CD4-positive, alpha-beta T cell (primary cell): ENCODE data around the gene TSPAN1. TPM values are rescaled to one million over a fixed set of nuclear protein-coding genes. Genes with fewer than 3 reads are reported as not detected.

Experiments used
- ATAC-seq: fragments of 200-7000 bp; cut with Tn5 transposase; one replicate; pipeline ENCODE4 v1.10.0; 2022; ENCODE audit warnings: mild to moderate bottlenecking; ENCODE audit not compliant: poor library complexity
- CTCF ChIA-PET: fragments of 350-600 bp; sonication (Branson Sonifier 250); formaldehyde crosslinking; loops from one replicate; lab custom pipeline; 2021; ENCODE audit warnings: antibody characterized with exemption, inconsistent platforms; lab: Charles Lee
- POLR2A ChIA-PET: fragments of 350-600 bp; sonication (Branson Sonifier 250); formaldehyde crosslinking; loops from one replicate; lab custom pipeline; 2021; ENCODE audit warnings: antibody characterized with exemption, inconsistent platforms; lab: Charles Lee
- DNase-seq, 14 experiments: peaks; one replicate each; pipeline ENCODE4 v3.0.0-alpha.2; 2013 to 2020; ENCODE audit warnings: mixed read lengths in 2 of 14
- H3K27ac ChIP-seq, 2 donors: one replicate each; pipeline versions ENCODE4 v1.5.1 to v1.7.0; 2013; ENCODE audit warnings: low read length in 2 of 2, low read depth in 1 of 2, mild to moderate bottlenecking in 1 of 2
- H3K27me3 ChIP-seq, 2 experiments: 1 replicate in 1 of 2; 2 replicates in 1 of 2; pipeline versions ENCODE4 v1.6.1 to v1.7.0; 2013; ENCODE audit warnings: low read length in 2 of 2, control low read depth in 1 of 2, mild to moderate bottlenecking in 1 of 2, moderate library complexity in 1 of 2; ENCODE audit not compliant: insufficient read depth in 2 of 2, control insufficient read depth in 1 of 2
- H3K36me3 ChIP-seq: one replicate; pipeline ENCODE4 v1.6.1; 2013; ENCODE audit warnings: low read length, control low read depth; ENCODE audit not compliant: insufficient read depth
- H3K4me1 ChIP-seq: one replicate; pipeline ENCODE4 v1.6.1; 2013; ENCODE audit warnings: low read length, control low read depth; ENCODE audit not compliant: insufficient read depth
- H3K4me3 ChIP-seq: one replicate; pipeline ENCODE4 v1.5.1; 2013; ENCODE audit warnings: mild to moderate bottlenecking, low read length, moderate library complexity
- H3K9me3 ChIP-seq, 2 experiments: 1 replicate in 1 of 2; 2 replicates in 1 of 2; pipeline versions ENCODE4 v1.6.1 to v1.7.0; 2013; ENCODE audit warnings: low read length in 2 of 2, mild to moderate bottlenecking in 2 of 2, control low read depth in 1 of 2, moderate library complexity in 1 of 2; ENCODE audit not compliant: control insufficient read depth in 1 of 2, insufficient read depth in 1 of 2
- H3K27ac Mint-ChIP-seq: one replicate; pipeline ENCODE4 v1.8.0; 2020; ENCODE audit warnings: mixed read lengths
- H3K27me3 Mint-ChIP-seq: one replicate; pipeline ENCODE4 v1.8.0; 2021; ENCODE audit warnings: mixed read lengths
- H3K36me3 Mint-ChIP-seq: one replicate; pipeline ENCODE4 v1.8.0; 2021; ENCODE audit warnings: low read depth, mixed read lengths
- H3K4me1 Mint-ChIP-seq: one replicate; pipeline ENCODE4 v1.8.0; 2021; ENCODE audit warnings: low read depth, mixed read lengths
- H3K4me3 Mint-ChIP-seq: one replicate; pipeline ENCODE4 v1.8.0; 2020; ENCODE audit warnings: mild to moderate bottlenecking, mixed read lengths
- H3K9me3 Mint-ChIP-seq: one replicate; pipeline ENCODE4 v1.8.0; 2020; ENCODE audit warnings: mixed read lengths
- CTCF ChIP-seq: fragments of 200-600 bp; IDR thresholded peaks from one replicate; pipeline ENCODE4 v1.8.0; 2022; ENCODE audit warnings: antibody characterized with exemption, mild to moderate bottlenecking
- intact Hi-C, 2 experiments: fragments of 100-400 bp; cut with DNase I in 1 of 2; cut with micrococcal nuclease in 1 of 2; formaldehyde crosslinking; loops; one replicate each; pipeline versions ENCODE4 v1.15.1 to v1.9.0; 2023 to 2025; cut with DNase I, micrococcal nuclease
- total RNA-seq, 174 experiments: library from RNA in 2 of 174; stranded (reverse) in 2 of 174; gene quantifications; one replicate each; pipeline ENCODE4 v1.2.3 and lab custom pipeline; 2021 to 2026

TSPAN1 gene
- total RNA-seq, 2 experiments from 2014 or later: not detected

- ATAC-seq (peak; percentile 81), DNase-seq (peak; percentile 47 to 83 (median 58))
- H3K4me3 ChIP-seq: no peak overlapping the region
- no peak overlapping the region for H3K4me3 Mint-ChIP-seq
- intact Hi-C loops: loop anchor here (1.0 to 2.0 kb wide), 3 partner anchors 43 to 142 kb away; no protein-coding TSS in a partner anchor
- H3K27me3 ChIP-seq: peaks cover 0 to 3% of the 10 kb centered on the region in 2 experiments
- no peak overlapping the region for H3K27ac Mint-ChIP-seq
- peaks cover 7% of the 10 kb centered on the region for H3K4me1 ChIP-seq
- no peaks in the 10 kb centered on the region for H3K4me1 Mint-ChIP-seq
- H3K36me3 ChIP-seq: no peaks in the 10 kb centered on the region
- H3K9me3 Mint-ChIP-seq: no peaks in the 10 kb centered on the region
- no peaks in the 10 kb centered on the region for H3K36me3 Mint-ChIP-seq
- H3K27ac ChIP-seq: no peak overlapping the region
- POLR2A ChIA-PET: no interaction called here
- no peaks in the 10 kb centered on the region for H3K27me3 Mint-ChIP-seq
- CTCF ChIA-PET: interaction anchor here (0.7 kb wide), 1 partner anchor 72 kb away, joined by 3 read pairs; no protein-coding TSS in a partner anchor
- H3K9me3 ChIP-seq: no peaks in the 10 kb centered on the region
- peak; percentile 93 for TF ChIP-seq CTCF
Measured at GRCh38 chr1:46179138-46180081, 4.5 kb downstream of the TSPAN1 start.

DNA sequence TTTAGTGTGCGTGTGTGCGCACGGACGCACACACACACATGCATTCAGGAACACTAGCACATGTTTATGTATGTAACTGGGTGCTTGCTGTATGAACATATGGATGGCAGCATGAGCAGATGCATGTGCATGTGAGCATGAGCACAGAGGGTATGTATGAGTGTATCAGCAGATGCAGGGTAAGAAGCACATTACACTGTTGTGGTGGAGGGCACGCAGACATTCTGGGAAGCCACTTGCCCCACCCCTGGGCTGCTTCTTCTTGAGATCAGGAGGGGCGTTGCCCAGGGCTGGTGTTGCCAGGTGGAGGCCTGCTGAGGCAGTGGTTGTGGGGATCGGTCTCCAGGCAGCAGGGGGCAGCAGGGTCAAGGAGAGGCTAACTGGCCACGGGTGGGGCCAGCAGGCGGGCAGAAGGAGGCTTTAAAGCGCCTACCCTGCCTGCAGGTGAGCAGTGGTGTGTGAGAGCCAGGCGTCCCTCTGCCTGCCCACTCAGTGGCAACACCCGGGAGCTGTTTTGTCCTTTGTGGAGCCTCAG is 5.3 kb downstream of the TSPAN1 start:
- H3K36me3 ChIP-seq: no peaks in the 10 kb centered on the region
- H3K9me3 ChIP-seq: no peaks in the 10 kb centered on the region
- H3K27me3 ChIP-seq: peaks cover 0 to 3% of the 10 kb centered on the region in 2 experiments
- no peak overlapping the region for H3K27ac Mint-ChIP-seq
- H3K36me3 Mint-ChIP-seq: no peaks in the 10 kb centered on the region
- peak in 1 of 14 experiments; percentile 7 for DNase-seq
- intact Hi-C loops: loop anchor here in 1 of 2 experiments (2.0 kb wide), 1 partner anchor 43 kb away; no protein-coding TSS in a partner anchor
- H3K27ac ChIP-seq: no peak overlapping the region
- no peaks in the 10 kb centered on the region for H3K27me3 Mint-ChIP-seq
- H3K4me3 Mint-ChIP-seq: no peak overlapping the region
- no peak overlapping the region for H3K4me3 ChIP-seq
- H3K4me1 ChIP-seq: peaks cover 10% of the 10 kb centered on the region
- no peak for TF ChIP-seq CTCF
- CTCF ChIA-PET: no interaction called here
- no peak for ATAC-seq
- no peaks in the 10 kb centered on the region for H3K9me3 Mint-ChIP-seq
- POLR2A ChIA-PET: no interaction called here
- H3K4me1 Mint-ChIP-seq: peaks cover 7% of the 10 kb centered on the region

- H3K27ac ChIP-seq: no peak overlapping the region
- Mint-ChIP-seq H3K27ac (no peak overlapping the region), H3K4me1 (peaks cover 11% of the 10 kb centered on the region), H3K27me3 (no peaks in the 10 kb centered on the region), H3K4me3 (no peak overlapping the region), H3K36me3 (no peaks in the 10 kb centered on the region), H3K9me3 (no peaks in the 10 kb centered on the region)
- no peak overlapping the region for H3K4me3 ChIP-seq
- ChIA-PET CTCF (no interaction called here), POLR2A (no interaction called here)
- TF ChIP-seq CTCF: no peak
- H3K36me3 ChIP-seq: no peaks in the 10 kb centered on the region
- H3K9me3 ChIP-seq: no peaks in the 10 kb centered on the region
- H3K27me3 ChIP-seq: peaks cover 0 to 3% of the 10 kb centered on the region in 2 experiments
- no peak for DNase-seq
- H3K4me1 ChIP-seq: peaks cover 12% of the 10 kb centered on the region
- intact Hi-C loops: loop anchor here in 1 of 2 experiments (2.0 kb wide), 1 partner anchor 41 kb away; no protein-coding TSS in a partner anchor
- ATAC-seq: no peak
Measured at GRCh38 chr1:46181343-46182260, 6.7 kb downstream of the TSPAN1 start.
